Measurements from ENCODE around the gene FCAMR. TPM values are rescaled to one million over a fixed set of nuclear protein-coding genes. Genes with fewer than 3 reads are reported as not detected.

FCAMR gene
- total RNA-seq, 4 donors from 2014 or later, result 0.37 to 2.4 (median 0.64) TPM; not detected in 1

GRCh38 chr1:206912445-206913095, 57.7 kb downstream of the FCAMR start:
- H3K9me3 ChIP-seq, result no peaks in the 10 kb centered on the region
- WGBS, 2 donors (ENCODE audit: low coverage in 1 of 2), result 12 to 27% methylated on average over 5 to 7 of the region's 7 CpGs
- intact Hi-C loops (cut with DNase I; ENCODE audit: low total_unique reads), result loop anchor here (5.0 to 10.0 kb wide), 2 partner anchors 185 to 278 kb away; partner anchors contain the start of gene DYRK3
- H3K36me3 ChIP-seq, result no peaks in the 10 kb centered on the region
- in situ Hi-C loops (cut with MboI; ENCODE audit: low pct_ligation_motif_present in 1 of 4, low pct_unique_long_range_greater_than_20kb in 1 of 4, low sequenced_read_pairs in 3 of 4), result loop anchor here (5.0 to 25.0 kb wide), 6 partner anchors 98 to 278 kb away; partner anchors contain the start of gene DYRK3 (in 3 of the 4)
- peaks cover 10% of the 10 kb centered on the region for H3K27me3 ChIP-seq
- H3K4me1 ChIP-seq, result peaks cover 3 to 34% (median 11%) of the 10 kb centered on the region in 4 donors
- no peak overlapping the region for H3K27ac ChIP-seq
- TF ChIP-seq EP300 (IDR thresholded peaks at IDR 0.05; ENCODE audit: low read depth) (no peak), POLR2AphosphoS5 (IDR thresholded peaks at IDR 0.05) (peak in 1 of 3 donors; percentile 17), POLR2A (IDR thresholded peaks at IDR 0.05) (no peak), CTCF (IDR thresholded peaks at IDR 0.05) (peak; percentile 86 to 88 (median 87))
- peak; percentile 77 for DNase-seq
- no peak overlapping the region for H3K4me3 ChIP-seq

GRCh38 chr1:206911064-206911663, 59.1 kb downstream of the FCAMR start:
- Histone ChIP-seq H3K4me3 (no peak overlapping the region), H3K36me3 (no peaks in the 10 kb centered on the region), H3K4me1 (peaks cover 3 to 34% (median 11%) of the 10 kb centered on the region in 4 donors), H3K27ac (no peak overlapping the region), H3K9me3 (no peaks in the 10 kb centered on the region), H3K27me3 (peaks cover 10% of the 10 kb centered on the region)
- 0% methylated on average over 1 of the region's 1 CpG for WGBS, 2 donors (ENCODE audit: low coverage in 1 of 2)
- intact Hi-C loops (cut with DNase I; ENCODE audit: low total_unique reads) (loop anchor here (5.0 to 10.0 kb wide), 2 partner anchors 184 to 276 kb away; partner anchors contain the start of gene DYRK3), in situ Hi-C loops (cut with MboI; ENCODE audit: low pct_ligation_motif_present in 1 of 4, low pct_unique_long_range_greater_than_20kb in 1 of 4, low sequenced_read_pairs in 3 of 4) (loop anchor here (5.0 to 25.0 kb wide), 6 partner anchors 96 to 276 kb away; partner anchors contain the start of gene DYRK3 (in 3 of the 4))
- TF ChIP-seq POLR2A (IDR thresholded peaks at IDR 0.05) (no peak), POLR2AphosphoS5 (IDR thresholded peaks at IDR 0.05) (no peak), CTCF (IDR thresholded peaks at IDR 0.05) (peak; percentile 77 to 95 (median 88)), EP300 (IDR thresholded peaks at IDR 0.05; ENCODE audit: low read depth) (no peak)
- DNase-seq, result no peak

GRCh38 chr1:206909883-206910318, 60.4 kb downstream of the FCAMR start:
- Histone ChIP-seq H3K9me3 (no peaks in the 10 kb centered on the region), H3K27me3 (peaks cover 10% of the 10 kb centered on the region), H3K27ac (peak overlapping the region in 2 of 4 donors; percentile 7 to 37), H3K4me3 (peak overlapping the region in 3 of 4 donors; percentile 26 to 55 (median 49)), H3K36me3 (no peaks in the 10 kb centered on the region), H3K4me1 (peaks cover 3 to 34% (median 11%) of the 10 kb centered on the region in 4 donors)
- in situ Hi-C loops (cut with MboI; ENCODE audit: low pct_ligation_motif_present in 1 of 4, low pct_unique_long_range_greater_than_20kb in 1 of 4, low sequenced_read_pairs in 3 of 4) (loop anchor here (5.0 to 25.0 kb wide), 6 partner anchors 95 to 275 kb away; partner anchors contain the start of gene DYRK3 (in 3 of the 4)), intact Hi-C loops (cut with DNase I; ENCODE audit: low total_unique reads) (loop anchor here (5.0 to 10.0 kb wide), 2 partner anchors 183 to 275 kb away; partner anchors contain the start of gene DYRK3)
- DNase-seq, result no peak
- TF ChIP-seq EP300 (IDR thresholded peaks at IDR 0.05; ENCODE audit: low read depth), result no peak
- TF ChIP-seq POLR2AphosphoS5 (IDR thresholded peaks at IDR 0.05), result no peak
- TF ChIP-seq POLR2A (IDR thresholded peaks at IDR 0.05), result no peak
- no peak for TF ChIP-seq CTCF (IDR thresholded peaks at IDR 0.05)
- WGBS, 2 donors (ENCODE audit: low coverage in 1 of 2), result 25 to 39% methylated on average over 4 to 10 of the region's 14 CpGs
